Sigmoid colon (tissue), 7 donors: ENCODE data around the gene EXT2. TPM values are rescaled to one million over a fixed set of nuclear protein-coding genes. Genes with fewer than 3 reads are reported as not detected.

ENCODE experiments used
- DNase-seq: peaks from one replicate; pipeline ENCODE4 v3.0.0-alpha.2; 2019
- H3K27ac ChIP-seq, 4 donors: fragments of 200-600 bp; sonication (generic); one replicate each; pipeline ENCODE4 v1.5.1; 2016 to 2019; ENCODE audit warnings: mild to moderate bottlenecking in 1 of 4
- H3K27me3 ChIP-seq, 3 donors: fragments of 200-600 bp; sonication (generic); one replicate each; pipeline ENCODE4 v1.5.1; 2019; ENCODE audit warnings: mild to moderate bottlenecking in 1 of 3
- H3K36me3 ChIP-seq, 4 donors: fragments of 200-600 bp; sonication (generic); one replicate each; pipeline ENCODE4 v1.5.1; 2016 to 2019
- H3K4me1 ChIP-seq, 4 donors: fragments of 200-600 bp; sonication (generic); one replicate each; pipeline ENCODE4 v1.5.1; 2017 to 2019
- H3K4me3 ChIP-seq, 4 donors: fragments of 200-600 bp; sonication (generic); one replicate each; pipeline ENCODE4 v1.5.1; 2017 to 2019; ENCODE audit warnings: mild to moderate bottlenecking in 2 of 4, moderate library complexity in 1 of 4
- H3K9me3 ChIP-seq, 4 donors: fragments of 200-600 bp in 3 of 4; sonication (generic) in 3 of 4; one replicate each; pipeline versions ENCODE4 v1.5.1 to v1.6.1; 2013 to 2019
- EP300 ChIP-seq, 4 donors: sonication (generic); formaldehyde crosslinking; IDR thresholded peaks; one replicate each; pipeline ENCODE4 v1.6.1; 2017; ENCODE audit warnings: antibody characterized with exemption in 4 of 4
- POLR2A ChIP-seq, 2 donors: fragments of 450-650 bp; IDR thresholded peaks; one replicate each; pipeline ENCODE4 v1.6.1; 2016; ENCODE audit warnings: antibody characterized with exemption in 2 of 2, mild to moderate bottlenecking in 2 of 2, moderate library complexity in 2 of 2
- POLR2AphosphoS5 ChIP-seq, 4 donors: sonication (generic); formaldehyde crosslinking; IDR thresholded peaks; one replicate each; pipeline ENCODE4 v1.6.1; 2017; ENCODE audit warnings: antibody characterized with exemption in 4 of 4
- WGBS, 2 donors: extraction: QIAGEN DNeasy Blood & Tissue Kit; methylation state at CpG; one replicate each; pipeline ENCODE4 v1.1.7; 2013; 5-methylcytosine and 5-hydroxymethylcytosine counted together
- intact Hi-C: fragments of 100-400 bp; cut with DNase I; formaldehyde crosslinking; loops from one replicate; pipeline ENCODE4 v1.15.1; 2023
- polyA plus RNA-seq, 3 donors: library from polyadenylated mRNA; stranded (reverse); fragments of 200-250 nt; gene quantifications; one replicate each; pipeline ENCODE4 v1.2.3, GENCODE V29; 2013
- total RNA-seq, 4 donors: library from RNA; depleted of rRNA; stranded (reverse); fragments of >200 nt; gene quantifications; one replicate each; pipeline ENCODE4 v1.1.0, GENCODE V29; 2016
- TF ChIP-seq, protein P1 (sequence below), 4 experiments: fragments of 450-650 bp in 3 of 4; fragments of 200-600 bp in 1 of 4; IDR thresholded peaks; one replicate each; pipeline ENCODE4 v1.5.1; 2016 to 2019; ENCODE audit warnings: antibody characterized with exemption in 4 of 4, mild to moderate bottlenecking in 3 of 4, moderate library complexity in 2 of 4
- donor health status: healthy with polysubstance abuse.
- donor health status: Bipolar disorder and iron deficiency.
- donor health status: healthy.

EXT2 gene
- total and polyA plus RNA-seq, 7 donors, result 6.6 to 68.1 (median 46.3) TPM

DNA sequence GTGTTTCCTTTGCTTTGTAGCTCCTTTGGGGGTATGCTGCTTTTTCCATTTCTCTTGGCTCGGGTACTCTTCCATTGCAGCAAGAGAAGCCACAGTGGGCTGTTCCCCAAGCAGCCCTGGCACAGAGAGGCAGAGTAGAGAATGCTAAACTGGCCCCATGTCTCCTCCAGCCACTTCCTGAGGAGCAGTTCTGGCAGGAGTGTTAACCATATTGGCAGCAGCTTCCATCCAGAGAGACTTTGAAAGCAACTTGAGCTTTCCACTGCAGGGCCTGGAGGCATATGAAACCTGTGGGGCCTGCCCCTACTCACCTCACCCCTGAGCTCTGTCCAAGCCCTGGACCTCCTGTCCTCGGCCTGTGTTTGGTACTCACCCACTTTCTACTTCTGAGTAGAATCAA lies 152.6 kb downstream of the EXT2 start:
- Histone ChIP-seq H3K9me3 (peaks cover 0 to 4% (median 1%) of the 10 kb centered on the region in 4 donors), H3K4me3 (no peak overlapping the region), H3K27ac (no peak overlapping the region), H3K4me1 (peaks cover 0 to 24% (median 13%) of the 10 kb centered on the region in 4 donors), H3K36me3 (peaks cover 0 to 10% (median 0%) of the 10 kb centered on the region in 4 donors), H3K27me3 (no peaks in the 10 kb centered on the region)
- intact Hi-C loops, result no loop called here
- WGBS, 2 donors, result 93 to 98% methylated on average over 2 of the region's 2 CpGs
- TF ChIP-seq EP300 (IDR thresholded peaks at IDR 0.05) (no peak), POLR2AphosphoS5 (IDR thresholded peaks at IDR 0.05) (no peak), POLR2A (IDR thresholded peaks at IDR 0.05) (no peak)
- TF ChIP-seq, protein P1, sequence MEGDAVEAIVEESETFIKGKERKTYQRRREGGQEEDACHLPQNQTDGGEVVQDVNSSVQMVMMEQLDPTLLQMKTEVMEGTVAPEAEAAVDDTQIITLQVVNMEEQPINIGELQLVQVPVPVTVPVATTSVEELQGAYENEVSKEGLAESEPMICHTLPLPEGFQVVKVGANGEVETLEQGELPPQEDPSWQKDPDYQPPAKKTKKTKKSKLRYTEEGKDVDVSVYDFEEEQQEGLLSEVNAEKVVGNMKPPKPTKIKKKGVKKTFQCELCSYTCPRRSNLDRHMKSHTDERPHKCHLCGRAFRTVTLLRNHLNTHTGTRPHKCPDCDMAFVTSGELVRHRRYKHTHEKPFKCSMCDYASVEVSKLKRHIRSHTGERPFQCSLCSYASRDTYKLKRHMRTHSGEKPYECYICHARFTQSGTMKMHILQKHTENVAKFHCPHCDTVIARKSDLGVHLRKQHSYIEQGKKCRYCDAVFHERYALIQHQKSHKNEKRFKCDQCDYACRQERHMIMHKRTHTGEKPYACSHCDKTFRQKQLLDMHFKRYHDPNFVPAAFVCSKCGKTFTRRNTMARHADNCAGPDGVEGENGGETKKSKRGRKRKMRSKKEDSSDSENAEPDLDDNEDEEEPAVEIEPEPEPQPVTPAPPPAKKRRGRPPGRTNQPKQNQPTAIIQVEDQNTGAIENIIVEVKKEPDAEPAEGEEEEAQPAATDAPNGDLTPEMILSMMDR (IDR thresholded peaks at IDR 0.05), result no peak
- no peak for DNase-seq

DNA sequence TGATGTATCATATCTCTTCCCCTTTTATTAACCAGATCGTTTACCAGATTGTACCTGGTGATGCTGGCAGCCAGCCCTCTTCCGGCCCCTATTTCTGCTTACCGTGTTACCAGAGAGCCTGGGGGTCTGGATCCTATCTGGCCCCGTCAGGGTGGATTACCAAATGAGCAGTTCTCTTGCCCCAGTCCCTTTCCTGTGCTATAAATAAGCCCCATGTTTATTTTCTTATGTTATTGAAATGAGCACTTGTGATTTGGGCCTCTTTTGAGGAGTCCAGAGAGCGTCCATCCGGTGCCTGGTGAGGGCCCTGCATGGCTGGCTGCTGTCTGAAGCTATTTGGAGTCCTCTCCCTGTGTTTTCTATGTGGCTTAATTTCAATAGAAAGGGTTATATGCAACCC lies 154.9 kb downstream of the EXT2 start:
- Histone ChIP-seq H3K27ac (no peak overlapping the region), H3K36me3 (no peaks in the 10 kb centered on the region), H3K9me3 (peaks cover 0 to 4% (median 1%) of the 10 kb centered on the region in 4 donors), H3K4me1 (peaks cover 0 to under 1% (median 0%) of the 10 kb centered on the region in 4 donors), H3K27me3 (no peaks in the 10 kb centered on the region), H3K4me3 (no peak overlapping the region)
- TF ChIP-seq POLR2A (IDR thresholded peaks at IDR 0.05), result no peak
- TF ChIP-seq EP300 (IDR thresholded peaks at IDR 0.05), result no peak
- intact Hi-C loops, result no loop called here
- 85 to 93% methylated on average over 6 of the region's 6 CpGs for WGBS, 2 donors
- no peak for DNase-seq

DNA sequence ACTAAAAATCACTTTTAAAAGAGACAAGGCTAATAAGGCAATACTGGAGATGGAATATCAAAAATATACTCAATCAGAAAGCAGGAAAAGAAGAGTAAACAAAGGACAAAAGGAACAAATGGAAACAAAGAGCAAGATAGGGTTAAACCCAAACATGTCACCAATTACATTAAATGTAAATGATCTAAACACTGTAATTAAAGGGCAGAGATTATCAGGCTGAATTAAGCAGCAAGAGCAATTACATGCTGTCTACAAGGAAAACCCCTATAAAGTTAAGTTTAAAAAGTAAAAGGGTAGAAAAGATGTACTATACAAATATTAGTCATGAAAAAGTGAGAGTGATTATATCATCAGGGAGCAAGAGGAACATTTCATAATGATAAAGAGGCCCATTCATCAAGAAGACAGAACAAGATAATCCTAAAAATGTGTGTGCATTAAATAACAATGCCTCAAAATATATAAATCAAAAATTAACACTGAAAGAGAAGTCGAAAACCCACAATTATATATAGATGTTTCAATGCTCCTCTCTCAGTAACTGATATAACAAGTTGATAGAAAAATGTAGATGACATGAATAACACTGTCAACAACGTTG lies 157.6 kb downstream of the EXT2 start:
- peaks cover 0 to 6% (median 0%) of the 10 kb centered on the region in 4 donors for H3K4me1 ChIP-seq
- no peak overlapping the region for H3K4me3 ChIP-seq
- 96% methylated on average over 2 of the region's 2 CpGs for WGBS, 2 donors
- H3K9me3 ChIP-seq, result peaks cover 0 to 4% (median 1%) of the 10 kb centered on the region in 4 donors
- TF ChIP-seq, protein P1 (IDR thresholded peaks at IDR 0.05), result no peak
- TF ChIP-seq POLR2A (IDR thresholded peaks at IDR 0.05) (no peak), POLR2AphosphoS5 (IDR thresholded peaks at IDR 0.05) (no peak)
- H3K36me3 ChIP-seq, result no peaks in the 10 kb centered on the region
- intact Hi-C loops, result no loop called here
- no peak overlapping the region for H3K27ac ChIP-seq
- DNase-seq, result no peak
- no peaks in the 10 kb centered on the region for H3K27me3 ChIP-seq

DNA sequence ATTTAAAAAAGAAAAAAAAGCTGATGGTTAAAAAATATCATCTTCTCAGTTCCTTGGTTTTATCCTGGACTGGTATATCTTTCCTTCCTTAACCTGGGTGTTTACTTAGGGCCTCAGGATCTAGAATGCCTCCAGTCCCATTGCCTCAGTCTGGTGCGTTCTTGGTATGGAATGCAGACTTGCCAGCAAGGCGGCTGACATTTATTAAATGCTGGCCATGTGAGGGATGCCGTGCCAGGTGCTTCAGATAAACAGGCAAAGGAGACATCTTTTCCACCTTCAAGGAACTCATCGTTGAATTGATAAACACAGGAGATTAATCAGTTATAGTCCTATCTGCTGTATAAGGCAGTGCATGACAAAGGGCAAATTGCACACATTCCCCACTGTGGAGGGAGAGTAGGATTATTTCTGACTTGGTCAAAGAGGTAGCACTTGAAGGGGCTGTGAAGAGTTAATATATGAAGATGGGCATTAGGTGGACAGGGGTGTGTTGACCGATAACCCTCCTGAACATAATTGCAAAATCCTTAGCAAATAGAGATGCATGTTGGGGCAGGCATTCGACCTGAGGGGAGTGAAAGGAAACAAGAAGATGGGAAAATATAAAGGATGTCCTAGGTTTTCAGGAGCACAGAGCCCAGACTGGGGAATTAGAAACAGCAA lies 160.1 kb downstream of the EXT2 start:
- Histone ChIP-seq H3K27me3 (no peaks in the 10 kb centered on the region), H3K9me3 (peaks cover 0 to 4% (median 1%) of the 10 kb centered on the region in 4 donors), H3K36me3 (no peaks in the 10 kb centered on the region), H3K4me3 (no peak overlapping the region), H3K4me1 (peaks cover 0 to 6% (median 0%) of the 10 kb centered on the region in 4 donors), H3K27ac (no peak overlapping the region)
- WGBS, 2 donors, result 77 to 81% methylated on average over 6 of the region's 6 CpGs
- intact Hi-C loops, result no loop called here
- TF ChIP-seq POLR2A (IDR thresholded peaks at IDR 0.05) (no peak), EP300 (IDR thresholded peaks at IDR 0.05) (no peak), POLR2AphosphoS5 (IDR thresholded peaks at IDR 0.05) (no peak)
- TF ChIP-seq, protein P1 (IDR thresholded peaks at IDR 0.05), result no peak
- DNase-seq, result no peak

DNA sequence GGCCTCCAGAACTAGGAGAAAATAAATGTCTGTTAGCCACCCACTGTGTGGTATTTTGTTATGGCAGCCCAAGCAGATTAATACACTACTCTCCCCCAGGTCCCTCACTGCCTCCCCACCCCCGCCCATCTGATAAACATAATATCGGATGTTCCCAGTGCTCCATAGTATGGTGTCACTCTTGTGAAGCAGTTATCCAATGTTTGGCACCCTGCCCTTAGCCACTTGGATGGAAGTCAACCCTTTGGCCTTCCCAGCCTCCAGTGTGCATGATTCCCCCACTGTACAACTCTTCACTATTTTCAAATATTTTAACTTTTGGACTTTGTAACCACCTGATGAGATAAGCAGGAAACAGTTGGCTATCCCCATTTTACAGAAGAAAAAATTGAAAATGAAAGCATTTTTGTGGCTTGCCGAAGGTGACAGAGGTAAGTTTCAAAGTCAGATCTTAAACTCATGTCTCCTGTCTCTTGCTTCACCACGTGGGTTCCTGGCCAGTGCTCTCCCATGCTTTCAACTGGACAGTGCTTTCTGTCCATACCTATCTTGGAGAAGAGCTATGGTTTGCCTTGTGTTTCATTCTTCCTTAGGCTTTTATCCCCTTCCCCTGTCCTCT lies 161.3 kb downstream of the EXT2 start:
- H3K27ac ChIP-seq, result no peak overlapping the region
- peaks cover 0 to 6% (median 0%) of the 10 kb centered on the region in 4 donors for H3K4me1 ChIP-seq
- intact Hi-C loops, result no loop called here
- 80 to 84% methylated on average over 4 of the region's 4 CpGs for WGBS, 2 donors
- no peak for TF ChIP-seq POLR2A (IDR thresholded peaks at IDR 0.05)
- H3K4me3 ChIP-seq, result no peak overlapping the region
- DNase-seq, result no peak
- H3K36me3 ChIP-seq, result no peaks in the 10 kb centered on the region
- H3K27me3 ChIP-seq, result peaks cover 0 to 2% (median 0%) of the 10 kb centered on the region in 3 donors
- H3K9me3 ChIP-seq, result peaks cover 0 to 4% (median 1%) of the 10 kb centered on the region in 4 donors
